ENCODE measurements around the gene TMEM63C.

Gene TMEM63C

DNA sequence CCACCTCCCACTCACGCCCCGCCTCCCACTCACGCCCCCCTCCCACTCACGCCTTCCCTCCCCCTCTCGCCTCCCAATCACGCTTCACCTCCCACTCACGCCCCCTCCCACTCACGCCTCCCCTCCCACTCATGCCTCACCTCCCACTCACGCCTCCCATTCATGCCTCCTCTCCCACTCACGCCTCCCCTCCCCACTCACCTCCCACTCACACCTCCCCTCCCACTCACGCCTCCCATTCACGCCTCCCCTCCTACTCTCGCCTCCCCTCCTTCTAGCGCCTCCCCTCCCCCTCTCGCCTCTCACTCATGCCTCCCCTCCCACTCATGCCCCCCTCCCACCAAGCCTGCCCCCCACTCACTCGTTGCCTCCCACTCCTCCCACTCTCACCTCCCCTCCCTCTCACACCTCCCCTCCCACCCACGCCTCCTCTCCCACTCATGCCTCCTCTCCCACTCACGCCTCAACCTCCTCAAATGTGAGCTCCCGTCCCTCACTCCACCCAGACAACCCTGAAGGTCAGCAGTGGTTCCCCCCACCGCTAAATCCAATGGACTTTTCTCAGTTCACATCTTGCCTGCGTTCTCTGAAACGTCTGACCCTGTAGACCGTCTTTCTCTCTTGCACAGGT is 39.8 kb downstream of the TMEM63C start:
- DNase-seq (ENCODE audit: low read depth) = no peak

DNA sequence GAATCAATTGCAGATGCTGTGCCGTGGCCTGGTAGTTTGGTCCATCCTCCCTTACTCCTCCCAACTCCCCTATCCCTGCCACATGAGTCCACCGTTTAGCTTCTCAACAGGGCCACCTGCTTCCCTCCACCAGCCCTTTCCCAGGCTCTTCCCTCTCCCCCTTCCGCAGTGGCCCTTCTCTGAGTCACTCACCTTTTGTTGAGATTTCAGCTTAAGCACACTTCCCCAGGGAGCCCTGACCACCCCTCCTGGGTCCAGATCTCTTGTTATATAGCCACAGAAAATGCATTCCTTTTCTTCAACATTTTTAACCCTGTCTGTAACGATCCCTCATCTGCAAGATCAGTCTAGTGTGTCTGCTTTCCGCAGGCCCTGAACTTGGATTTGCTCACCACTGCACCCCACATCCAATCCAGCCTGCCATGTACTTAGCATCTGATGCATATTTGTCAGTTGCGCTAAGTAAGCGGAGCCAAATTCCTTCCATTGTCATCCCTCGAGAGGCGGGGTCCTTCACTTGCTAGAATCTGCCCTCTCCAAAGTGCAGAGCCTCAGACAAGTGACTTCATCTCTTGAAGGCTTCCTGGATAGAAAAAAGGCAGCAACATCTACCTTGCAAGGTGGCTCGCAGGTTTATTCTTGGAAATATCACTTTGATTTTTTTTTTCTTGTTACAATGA is 41.1 kb downstream of the TMEM63C start:
- DNase-seq (ENCODE audit: low read depth) = no peak

DNA sequence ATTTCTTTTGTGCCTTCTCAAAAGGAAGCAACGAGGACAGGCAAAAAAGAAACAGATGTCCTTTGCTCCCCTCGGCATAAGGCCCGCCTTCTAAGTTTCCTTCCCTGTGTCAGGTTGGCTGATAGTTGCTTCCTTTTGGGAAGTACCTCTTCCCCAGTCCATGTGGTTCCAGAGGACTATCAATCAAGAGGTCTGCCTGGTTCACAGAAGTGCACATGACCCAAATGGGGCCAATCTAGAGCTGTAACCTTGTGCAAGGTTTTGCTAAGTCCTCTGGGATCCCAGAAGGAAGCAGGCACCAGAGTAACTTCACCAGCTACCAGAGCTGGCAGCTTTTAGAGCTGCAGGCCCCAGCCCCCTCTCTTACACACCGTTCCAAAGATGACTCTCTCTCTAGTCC is 42.6 kb downstream of the TMEM63C start:
- DNase-seq (ENCODE audit: low read depth) = no peak

DNA sequence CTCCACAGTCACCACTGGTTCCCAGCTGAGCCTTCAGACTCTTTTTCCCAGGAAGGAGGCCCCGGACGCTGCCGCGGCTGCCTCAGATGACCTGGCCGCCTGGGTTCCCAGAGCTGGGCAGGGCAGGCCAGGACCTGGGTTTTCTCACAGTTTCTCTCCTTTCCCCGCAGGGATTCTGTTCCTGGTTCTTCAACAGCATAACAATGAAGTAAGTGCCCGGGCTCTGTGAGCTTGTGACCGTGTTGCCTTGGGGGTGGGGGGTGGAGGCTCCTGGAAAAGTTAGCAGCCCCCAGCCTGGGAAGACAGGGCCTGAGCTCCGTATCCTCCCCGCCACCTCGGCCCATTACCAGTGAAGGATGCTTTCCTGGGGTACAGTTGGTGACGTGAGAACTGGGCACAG is 43.7 kb downstream of the TMEM63C start:
- DNase-seq (ENCODE audit: low read depth) = no peak

DNA sequence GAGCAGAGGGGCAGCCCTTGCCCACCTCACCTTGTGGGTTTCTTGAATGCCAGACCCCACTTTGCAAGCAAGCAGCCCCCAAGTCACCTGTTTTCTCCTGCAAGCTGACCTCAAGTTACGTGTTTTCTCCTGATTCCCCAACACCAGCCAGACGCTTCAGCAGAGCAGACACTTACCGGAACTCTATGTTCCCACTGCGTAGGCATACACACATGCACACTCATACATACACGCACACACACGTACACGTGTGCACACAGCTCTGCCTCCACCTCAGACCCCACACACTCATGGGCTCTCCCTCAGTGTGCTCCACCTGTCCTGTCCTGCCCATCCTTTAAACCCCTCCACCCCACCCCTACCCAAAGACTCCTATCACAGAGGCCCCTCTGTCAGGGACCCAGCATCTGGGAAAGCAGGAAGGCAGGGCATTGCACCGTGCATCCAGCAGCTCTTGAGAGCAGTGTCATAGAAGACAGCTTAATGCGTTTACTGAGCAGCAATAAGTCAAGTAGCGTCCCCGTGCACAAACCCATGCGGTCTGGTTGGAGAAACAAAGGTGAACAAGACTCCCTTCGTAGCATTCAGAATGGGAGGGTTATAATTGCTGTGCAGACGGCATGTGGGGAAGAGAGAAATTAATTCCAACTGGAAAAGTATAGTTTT is 44.4 kb downstream of the TMEM63C start:
- DNase-seq (ENCODE audit: low read depth) = no peak

DNA sequence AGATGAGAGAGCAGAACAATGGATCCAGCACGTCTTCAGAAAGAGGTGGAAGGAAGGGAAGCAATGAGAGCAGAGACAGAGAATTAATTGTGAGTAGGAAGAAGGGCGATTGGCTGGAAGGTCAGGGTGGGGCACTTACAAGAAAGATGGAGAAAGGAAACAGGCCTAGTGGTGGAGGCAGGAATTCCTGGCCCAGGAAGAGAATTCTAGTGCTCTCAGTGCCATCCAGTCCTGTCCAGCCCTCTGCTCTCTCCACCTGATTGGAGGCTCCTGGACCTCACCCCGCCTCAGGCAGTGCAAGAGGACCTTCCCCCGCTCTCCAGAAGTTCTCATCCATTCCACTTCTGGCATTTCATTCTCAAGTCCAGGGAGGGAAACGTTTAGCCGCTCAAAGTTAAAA is 46.5 kb downstream of the TMEM63C start:
- no peak for DNase-seq (ENCODE audit: low read depth)

DNA sequence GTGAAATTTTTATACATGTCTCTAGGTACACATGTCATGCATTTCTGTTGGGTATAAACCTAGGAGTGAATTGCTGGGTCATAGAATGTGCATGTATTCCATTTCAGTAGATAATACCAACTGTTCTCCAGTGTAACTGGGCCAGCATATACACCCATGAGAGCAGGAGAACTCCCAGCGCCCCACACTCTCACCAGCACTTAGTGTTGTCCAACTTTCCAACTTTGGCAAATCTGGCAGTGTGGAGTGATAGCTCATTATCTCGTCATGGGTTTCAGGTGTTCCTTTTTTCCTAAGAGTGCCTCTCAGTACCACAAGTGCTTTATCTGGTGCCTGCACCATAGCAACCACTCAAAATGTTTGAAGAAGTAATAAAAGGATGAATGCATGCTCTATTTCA is 49.3 kb downstream of the TMEM63C start:
- no peak for DNase-seq (ENCODE audit: low read depth)

DNA sequence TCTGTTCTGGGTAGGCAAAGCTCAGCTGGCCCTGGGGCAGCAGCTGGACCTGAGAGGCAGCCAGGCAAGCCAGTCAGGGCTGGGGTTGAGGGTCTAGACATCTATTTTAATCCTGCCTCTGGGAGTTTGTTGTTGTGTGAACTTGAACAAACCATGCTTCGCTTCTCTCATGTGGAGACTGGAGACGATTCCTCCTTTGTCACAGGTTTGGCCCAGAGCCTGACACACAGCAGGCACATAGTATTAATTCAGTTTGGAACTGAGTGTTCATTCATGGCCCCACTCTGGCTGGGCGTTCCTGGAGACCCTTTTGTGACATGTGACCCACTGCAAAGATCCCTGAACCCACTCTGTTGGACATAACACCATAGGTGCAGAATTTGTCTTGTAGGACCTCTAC is 50.1 kb downstream of the TMEM63C start:
- DNase-seq (ENCODE audit: low read depth) = no peak

DNA sequence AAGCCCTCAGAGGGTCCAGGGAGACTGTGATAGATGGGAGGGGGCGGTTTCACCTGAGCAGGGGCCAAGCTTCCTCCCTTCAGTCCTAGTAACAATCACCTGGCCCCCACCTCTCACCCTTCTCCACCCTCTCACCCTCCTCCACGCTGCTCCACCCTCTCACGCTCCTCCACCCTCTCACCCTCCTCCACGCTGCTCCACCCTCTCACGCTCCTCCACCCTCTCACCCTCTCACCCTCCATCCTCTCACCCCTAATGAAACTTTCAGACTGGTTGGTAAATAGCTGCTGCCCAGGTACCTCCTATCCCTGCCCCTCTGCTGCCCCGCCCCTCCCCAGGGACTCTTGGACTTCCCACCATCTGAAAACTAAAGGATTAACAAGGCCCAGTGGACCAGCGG is 55.2 kb downstream of the TMEM63C start:
- DNase-seq (ENCODE audit: low read depth) = no peak

DNA sequence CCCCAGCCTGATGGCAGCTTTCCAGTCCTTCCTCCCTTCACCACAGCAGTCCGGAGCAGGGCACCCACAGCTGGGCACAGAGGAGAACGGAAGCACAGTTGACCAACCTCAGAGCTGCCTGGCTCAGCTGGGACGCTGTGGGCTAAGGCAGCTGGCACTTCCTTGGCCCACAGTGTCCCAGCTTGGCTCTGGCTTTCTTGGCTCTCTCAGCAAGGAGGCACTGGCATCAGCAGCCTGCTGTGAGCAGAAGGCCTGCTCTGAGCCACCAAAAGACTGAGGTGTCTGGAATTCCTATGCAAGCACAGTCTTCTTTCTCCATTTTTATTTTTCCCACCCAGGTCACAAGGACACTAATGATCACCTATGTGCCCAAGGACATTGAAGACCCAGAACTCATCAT is 56.8 kb downstream of the TMEM63C start:
- no peak for DNase-seq (ENCODE audit: low read depth)

DNA sequence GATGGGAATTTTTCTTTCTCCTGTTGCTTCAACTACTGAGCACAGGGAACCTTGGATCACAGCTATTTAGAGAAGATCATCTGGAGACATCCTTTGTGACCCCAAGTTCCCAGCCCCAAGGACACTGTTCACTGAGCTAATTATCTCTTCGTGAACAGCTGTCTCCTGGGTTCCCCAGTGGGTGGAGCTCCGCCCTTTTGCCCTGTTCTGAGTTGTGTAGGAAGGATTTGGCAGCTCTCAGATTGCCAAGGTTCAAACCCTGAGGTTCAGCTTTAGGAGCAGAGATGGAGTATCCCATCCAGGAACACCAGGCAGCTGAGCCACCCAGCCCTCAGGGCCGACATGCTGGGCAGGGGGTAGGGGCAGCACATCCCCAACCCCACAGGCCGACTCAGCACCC is 57.4 kb downstream of the TMEM63C start:
- DNase-seq (ENCODE audit: low read depth) = no peak

DNA sequence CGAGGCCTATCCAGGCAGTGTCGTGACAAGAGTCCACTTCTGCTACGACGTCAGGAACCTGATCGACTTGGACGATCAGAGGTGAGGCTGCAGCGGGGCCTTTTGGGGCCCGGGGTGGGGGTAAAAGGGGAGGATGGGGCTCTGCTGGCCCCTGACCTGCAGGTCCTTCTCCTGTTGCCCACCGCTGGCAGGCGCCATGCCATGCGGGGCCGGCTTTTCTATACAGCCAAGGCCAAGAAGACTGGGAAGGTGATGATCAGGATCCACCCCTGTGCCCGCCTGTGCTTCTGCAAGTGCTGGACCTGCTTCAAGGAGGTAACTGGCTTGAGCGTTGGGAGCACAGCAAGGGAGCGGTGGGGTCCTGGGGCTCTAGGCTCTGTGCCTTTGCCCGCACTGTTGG is 57.8 kb downstream of the TMEM63C start:
- no peak for DNase-seq (ENCODE audit: low read depth)

DNA sequence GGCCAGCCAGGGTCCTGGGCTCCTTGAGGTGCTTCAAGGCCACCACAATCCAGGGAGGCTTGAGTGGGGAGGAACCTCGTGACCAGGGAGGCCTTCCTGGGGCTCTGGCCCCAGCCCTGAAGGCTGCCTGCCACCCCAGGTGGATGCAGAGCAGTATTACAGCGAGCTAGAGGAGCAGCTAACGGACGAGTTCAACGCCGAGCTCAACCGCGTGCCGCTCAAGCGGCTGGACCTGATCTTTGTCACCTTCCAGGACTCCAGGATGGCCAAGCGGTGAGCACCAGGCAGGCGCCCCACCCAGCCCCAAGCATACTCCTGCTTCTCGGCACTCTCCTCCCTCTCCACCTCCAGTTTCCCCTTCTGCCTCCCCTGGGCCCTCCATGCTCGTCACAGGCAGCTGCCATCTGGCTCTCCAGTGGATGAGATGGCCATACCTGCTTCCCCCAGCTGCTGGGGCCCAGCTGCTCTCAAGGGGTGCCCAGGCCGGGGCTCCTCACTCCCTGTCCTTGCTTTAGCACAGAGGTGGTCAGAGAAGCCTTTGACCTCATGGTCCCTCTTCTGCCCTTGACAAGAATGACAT is 58.8 kb downstream of the TMEM63C start:
- no peak for DNase-seq (ENCODE audit: low read depth)

DNA sequence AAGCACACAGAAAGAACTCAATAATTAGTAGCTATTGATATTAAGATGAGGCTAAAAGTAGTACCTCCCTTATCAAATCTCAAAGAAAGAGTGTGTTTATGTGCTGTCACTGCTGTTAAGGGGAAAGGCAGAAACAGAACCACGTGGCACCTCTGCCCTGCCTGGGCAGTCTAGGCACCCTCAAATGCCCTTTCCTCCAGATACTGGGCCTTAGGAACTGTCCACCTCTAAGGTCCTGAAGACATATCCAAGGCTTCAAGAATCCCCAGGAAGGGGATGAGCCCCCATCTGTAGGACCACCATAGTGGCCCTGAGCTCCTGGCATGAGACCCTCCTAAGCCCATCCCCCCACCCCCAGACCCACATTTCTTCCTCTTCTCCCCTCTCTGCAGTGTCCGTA is 60.4 kb downstream of the TMEM63C start:
- DNase-seq (ENCODE audit: low read depth) = no peak

DNA sequence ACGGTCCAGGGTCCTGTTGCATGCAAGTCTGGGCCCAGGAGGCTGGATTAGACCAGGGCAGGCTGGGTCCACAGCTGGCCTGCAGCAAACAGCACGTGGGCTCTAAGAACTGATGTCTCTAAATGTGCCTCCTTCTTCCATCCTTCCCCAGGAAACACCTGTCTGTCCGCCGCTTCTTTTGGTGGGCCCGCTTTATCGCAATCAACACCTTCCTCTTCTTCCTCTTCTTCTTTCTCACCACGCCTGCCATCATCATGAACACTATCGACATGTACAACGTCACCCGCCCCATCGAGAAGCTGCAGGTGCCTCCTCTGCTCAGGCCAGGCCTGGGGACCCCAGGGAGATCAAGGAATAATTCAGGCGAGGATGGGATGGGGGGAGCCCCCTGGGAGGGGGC is 61.2 kb downstream of the TMEM63C start:
- no peak for DNase-seq (ENCODE audit: low read depth)

DNA sequence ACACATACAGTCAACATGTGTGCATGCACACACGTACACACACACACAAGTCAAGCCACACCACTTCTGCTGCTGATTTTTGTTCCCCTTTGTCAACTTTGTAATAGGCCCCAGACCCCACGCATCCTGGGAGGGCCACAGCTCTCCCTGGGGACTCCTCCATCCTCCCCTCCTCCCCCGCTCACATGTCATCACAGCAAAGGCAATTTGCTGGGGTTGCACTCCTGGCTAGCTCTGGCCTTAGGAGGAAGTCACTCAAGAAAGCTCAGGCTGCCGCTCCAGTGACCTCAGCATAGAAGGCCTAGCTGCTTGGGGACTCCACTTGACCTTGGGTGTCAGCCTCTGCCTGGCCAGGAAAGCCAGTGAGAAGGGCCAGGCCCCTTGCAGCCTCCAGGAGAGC is 62.3 kb downstream of the TMEM63C start:
- no peak for DNase-seq (ENCODE audit: low read depth)

DNA sequence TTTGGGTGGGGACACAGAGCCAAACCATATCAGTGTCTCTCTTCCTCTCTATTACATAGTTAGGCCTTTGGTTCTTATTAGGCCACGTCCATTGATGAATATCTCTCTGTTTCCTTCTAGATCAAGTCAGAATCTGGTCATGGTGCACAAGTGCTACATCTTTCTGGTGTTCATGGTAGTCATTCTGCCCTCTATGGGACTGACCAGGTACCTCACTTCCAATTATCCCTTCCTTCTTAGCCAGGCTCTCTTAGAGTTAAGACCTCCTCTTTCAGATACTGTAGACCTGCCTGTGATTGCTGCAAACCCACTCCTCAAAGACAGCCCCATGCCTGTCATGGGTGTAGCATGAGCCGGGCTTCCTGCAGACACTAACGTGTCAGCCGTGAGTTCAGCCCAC is 64.2 kb downstream of the TMEM63C start:
- DNase-seq (ENCODE audit: low read depth) = no peak

DNA sequence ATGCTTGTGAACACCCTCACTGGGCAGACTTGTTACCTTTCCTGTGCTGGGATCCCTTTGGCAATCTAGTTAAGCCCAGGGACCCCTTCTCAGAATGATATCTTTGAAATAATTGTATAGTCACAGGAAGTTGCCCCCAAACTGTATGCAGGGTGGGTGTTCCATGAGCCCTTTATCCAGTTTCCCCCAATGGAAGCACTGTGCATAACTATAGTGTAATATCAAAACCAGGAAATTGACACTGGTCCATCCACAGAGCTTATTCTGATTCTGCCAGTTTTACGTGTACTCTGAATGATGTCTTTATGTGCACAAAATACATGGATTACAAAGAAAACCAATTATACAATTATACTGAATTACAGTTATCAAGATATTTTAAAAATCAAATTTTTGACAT is 65.2 kb downstream of the TMEM63C start:
- DNase-seq (ENCODE audit: low read depth) = no peak

DNA sequence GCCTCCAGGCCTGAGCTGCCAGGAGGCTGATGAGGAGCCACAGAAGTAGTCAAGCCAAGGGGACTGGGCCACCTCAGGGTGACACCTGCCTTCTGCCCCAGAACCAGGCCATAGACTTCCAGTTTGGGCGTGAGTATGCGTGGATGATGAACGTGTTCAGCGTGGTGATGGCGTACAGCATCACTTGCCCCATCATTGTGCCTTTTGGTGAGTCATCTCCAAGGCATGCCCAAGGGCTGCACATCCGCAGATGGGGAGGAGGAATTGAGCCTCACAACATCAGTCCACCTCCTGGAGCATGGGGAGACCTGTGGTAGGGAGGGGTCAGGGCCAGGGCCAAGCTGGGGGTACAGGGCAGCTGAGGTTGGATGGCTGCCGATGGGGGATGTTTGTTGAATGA is 67.1 kb downstream of the TMEM63C start:
- DNase-seq (ENCODE audit: low read depth) = no peak

DNA sequence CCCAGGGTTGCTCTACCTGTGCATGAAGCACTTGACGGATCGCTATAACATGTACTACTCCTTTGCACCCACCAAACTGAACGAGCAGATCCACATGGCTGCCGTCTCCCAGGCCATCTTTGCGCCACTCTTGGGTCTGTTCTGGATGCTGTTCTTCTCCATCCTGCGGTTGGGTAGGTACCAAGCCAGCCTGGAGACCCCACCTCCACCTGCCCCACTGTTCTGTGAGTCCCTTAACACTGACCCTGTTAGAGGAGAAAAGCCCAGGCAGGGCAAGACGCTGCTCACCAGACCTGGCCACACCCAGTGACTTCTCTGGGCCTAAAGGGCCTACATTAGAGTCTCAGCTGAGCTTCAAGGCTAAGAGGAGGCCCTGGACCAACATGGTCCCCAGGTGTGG is 67.7 kb downstream of the TMEM63C start:
- DNase-seq (ENCODE audit: low read depth) = no peak

DNA sequence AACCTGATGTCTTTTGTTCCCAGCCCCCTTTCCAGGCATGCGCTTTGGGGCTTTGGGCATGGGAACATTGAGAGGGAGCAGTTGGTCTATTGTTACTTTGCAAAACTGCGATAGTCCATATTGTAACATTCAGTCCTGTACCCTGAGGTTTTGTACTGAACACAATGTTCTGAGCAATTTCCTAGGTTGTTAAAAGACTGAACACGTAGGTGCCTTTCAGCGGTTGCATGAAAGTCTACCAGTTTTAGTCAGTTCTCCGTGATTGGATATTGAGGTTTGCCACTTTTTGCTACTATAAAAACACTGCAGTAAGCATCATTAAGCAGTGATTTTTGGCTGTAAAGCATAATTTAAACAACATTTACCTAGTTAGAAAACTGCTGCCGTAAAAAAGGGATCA is 69.3 kb downstream of the TMEM63C start:
- DNase-seq (ENCODE audit: low read depth) = no peak

DNA sequence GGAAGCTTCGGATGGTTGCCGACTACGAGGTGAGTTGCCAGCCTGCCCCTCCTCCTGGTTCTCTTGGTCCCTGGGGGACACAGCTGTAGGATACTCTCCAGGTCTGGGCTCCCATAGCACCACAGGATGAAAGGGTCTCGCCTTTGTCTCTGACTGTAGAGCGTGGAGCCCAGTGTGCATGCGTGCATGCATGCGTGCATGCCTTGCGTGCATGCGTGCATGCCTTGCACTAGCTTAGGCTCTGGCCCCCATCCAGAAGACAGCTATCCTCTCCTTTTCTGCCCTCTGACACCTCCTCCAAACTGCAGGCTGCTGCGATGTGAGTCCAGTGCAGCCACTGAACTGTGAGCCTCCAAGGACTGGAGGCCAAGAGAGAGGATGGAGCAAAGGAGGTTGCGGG is 70.3 kb downstream of the TMEM63C start:
- DNase-seq (ENCODE audit: low read depth) = no peak
